ENCODE results near the gene ARHGDIA. TPM values are rescaled to one million over a fixed set of nuclear protein-coding genes. Genes with fewer than 3 reads are reported as not detected.
A peak's percentile ranks its signal among the peaks of the same experiment; 100 is the strongest.

Gene ARHGDIA
- total RNA-seq, 4 donors from 2014 or later, result 120 to 219 (median 169) TPM

- Histone ChIP-seq H3K4me1 (no peaks in the 10 kb centered on the region), H3K9me3 (no peaks in the 10 kb centered on the region), H3K27me3 (no peaks in the 10 kb centered on the region), H3K27ac (no peak overlapping the region), H3K36me3 (peaks cover 0 to 59% of the 10 kb centered on the region in 2 donors), H3K4me3 (no peak overlapping the region)
- ATAC-seq, result no peak
- WGBS, 2 donors (ENCODE audit: low coverage in 1 of 2), result 73 to 82% methylated on average over 3 of the region's 3 CpGs
- TF ChIP-seq POLR2A (IDR thresholded peaks at IDR 0.05), result no peak
- TF ChIP-seq EP300 (IDR thresholded peaks at IDR 0.05), result no peak
- no peak for TF ChIP-seq CTCF (IDR thresholded peaks at IDR 0.05)
- no peak for TF ChIP-seq POLR2AphosphoS5 (IDR thresholded peaks at IDR 0.05)
These were observed 7.2 kb upstream of the ARHGDIA start for GRCh38 chr17:81878294-81878693.

DNA sequence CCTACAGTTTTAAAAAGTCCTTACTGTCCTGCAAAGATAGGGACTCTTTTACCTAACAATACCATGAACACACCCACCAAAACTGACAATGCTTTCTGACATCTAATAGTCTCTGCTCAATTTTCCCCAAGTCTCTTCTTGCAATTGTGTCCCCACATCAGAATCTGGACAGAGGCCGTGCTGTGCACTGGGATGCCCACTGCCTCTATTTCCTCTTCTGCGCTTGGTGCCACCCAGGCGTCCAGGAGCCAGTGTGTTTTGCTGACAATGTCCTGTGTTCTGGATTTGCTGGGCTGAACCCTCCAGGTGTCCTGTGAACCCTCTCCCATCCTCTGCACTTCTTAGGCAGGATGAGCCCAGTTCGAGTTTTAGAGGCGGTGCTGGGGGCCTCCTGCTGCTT, 6.4 kb upstream of the ARHGDIA start:
- H3K4me3 ChIP-seq, result no peak overlapping the region
- no peaks in the 10 kb centered on the region for H3K9me3 ChIP-seq
- no peak for TF ChIP-seq POLR2A (IDR thresholded peaks at IDR 0.05)
- no peak for TF ChIP-seq EP300 (IDR thresholded peaks at IDR 0.05)
- TF ChIP-seq CTCF (IDR thresholded peaks at IDR 0.05), result no peak
- TF ChIP-seq POLR2AphosphoS5 (IDR thresholded peaks at IDR 0.05), result no peak
- 82 to 89% methylated on average over 3 to 4 of the region's 5 CpGs for WGBS, 2 donors (ENCODE audit: low coverage in 1 of 2)
- no peaks in the 10 kb centered on the region for H3K27me3 ChIP-seq
- H3K4me1 ChIP-seq, result peaks cover 0 to 6% (median 5%) of the 10 kb centered on the region in 3 donors
- ATAC-seq, result no peak
- peaks cover 0 to 52% of the 10 kb centered on the region in 2 donors for H3K36me3 ChIP-seq
- no peak overlapping the region for H3K27ac ChIP-seq

- Histone ChIP-seq H3K27ac (peak overlapping the region; percentile 82 to 99 (median 98)), H3K4me1 (peaks cover 0 to 57% (median 35%) of the 10 kb centered on the region in 3 donors), H3K9me3 (no peaks in the 10 kb centered on the region), H3K36me3 (peaks cover 0 to 27% of the 10 kb centered on the region in 2 donors), H3K27me3 (no peaks in the 10 kb centered on the region), H3K4me3 (peak overlapping the region; percentile 54 to 80)
- 0% methylated on average over 7 of the region's 86 CpGs; no CpG with 5 or more reads in 1 of the 2 donors for WGBS, 2 donors (ENCODE audit: low coverage in 1 of 2)
- no peak for TF ChIP-seq POLR2AphosphoS5 (IDR thresholded peaks at IDR 0.05)
- TF ChIP-seq POLR2A (IDR thresholded peaks at IDR 0.05), result peak; percentile 93 to 95
- TF ChIP-seq EP300 (IDR thresholded peaks at IDR 0.05), result no peak
- TF ChIP-seq CTCF (IDR thresholded peaks at IDR 0.05), result peak in 3 of 4 experiments; percentile 48 to 66 (median 55)
- ATAC-seq, result peak; percentile 23
These were observed 472 bp upstream of the ARHGDIA start for GRCh38 chr17:81871387-81872230.

DNA sequence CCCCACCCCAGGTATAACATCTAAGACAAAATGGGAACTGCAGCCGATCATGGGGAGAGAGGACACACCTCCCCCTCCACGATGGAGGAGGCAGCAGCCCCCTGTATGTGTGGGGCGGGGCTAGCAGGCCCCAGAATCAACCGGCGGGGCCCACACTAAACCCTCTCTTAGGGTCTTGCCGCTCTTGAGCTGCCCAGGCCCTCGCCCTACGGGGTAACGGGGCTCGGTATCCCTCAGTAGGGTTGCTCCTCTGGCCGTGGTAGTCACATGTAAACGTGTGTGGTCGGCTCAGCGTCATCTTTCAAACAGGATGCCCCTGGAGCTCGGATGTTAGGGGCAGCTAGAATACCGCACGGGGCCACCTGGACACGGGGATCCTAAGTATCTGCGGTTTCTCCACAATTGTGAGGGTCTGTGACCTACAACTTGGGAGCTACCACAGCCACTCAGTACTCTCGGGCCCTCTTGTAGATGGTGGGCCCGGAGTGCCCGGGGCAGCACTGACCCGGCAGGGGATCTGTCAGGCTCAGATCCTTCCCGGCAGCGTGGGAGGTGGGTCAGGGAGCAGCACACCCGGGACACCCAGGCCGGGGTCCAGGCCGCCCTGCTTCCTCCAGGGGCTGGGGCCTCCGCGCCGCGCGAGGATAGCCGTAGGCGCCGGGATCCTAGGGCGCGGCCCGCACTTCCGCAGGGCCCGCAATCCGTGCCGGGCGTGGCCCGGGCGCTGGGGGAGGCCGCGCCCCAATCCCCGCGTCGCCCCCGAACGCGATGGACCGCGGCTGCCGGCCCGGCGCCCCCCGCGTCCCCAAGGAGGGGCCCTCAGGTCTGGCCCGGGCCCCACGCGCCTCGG, 781 bp downstream of the ARHGDIA start:
- TF ChIP-seq EP300 (IDR thresholded peaks at IDR 0.05) (no peak), POLR2AphosphoS5 (IDR thresholded peaks at IDR 0.05) (peak; percentile 4), POLR2A (IDR thresholded peaks at IDR 0.05) (peak in 1 of 2 donors; percentile 36), CTCF (IDR thresholded peaks at IDR 0.05) (no peak)
- peaks cover 0 to 35% of the 10 kb centered on the region in 2 donors for H3K36me3 ChIP-seq
- WGBS, 2 donors (ENCODE audit: low coverage in 1 of 2), result no CpG with 5 or more reads among the region's 65 CpGs
- no peaks in the 10 kb centered on the region for H3K27me3 ChIP-seq
- H3K27ac ChIP-seq, result peak overlapping the region; percentile 84 to 99 (median 98)
- no peaks in the 10 kb centered on the region for H3K9me3 ChIP-seq
- peaks cover 0 to 68% (median 35%) of the 10 kb centered on the region in 3 donors for H3K4me1 ChIP-seq
- peak overlapping the region; percentile 54 to 80 for H3K4me3 ChIP-seq
- ATAC-seq, result peak; percentile 36
